Mucosa of rectum (tissue), 2 donors: Measurements from ENCODE around the gene CHST12.
A peak's percentile ranks its signal among the peaks of the same experiment; 100 is the strongest.

ENCODE experiments used
- H3K27ac ChIP-seq, 2 donors: one replicate each; pipeline ENCODE4 v1.7.0; 2013; ENCODE audit warnings: inconsistent platforms in 2 of 2, low read depth in 2 of 2, low read length in 2 of 2
- H3K27me3 ChIP-seq, 2 donors: one replicate each; pipeline ENCODE4 v1.7.0; 2013; ENCODE audit warnings: low read length in 2 of 2; ENCODE audit not compliant: control insufficient read depth in 2 of 2, insufficient read depth in 2 of 2
- H3K36me3 ChIP-seq, 2 donors: one replicate each; pipeline ENCODE4 v1.7.0; 2013; ENCODE audit warnings: low read length in 2 of 2; ENCODE audit not compliant: control insufficient read depth in 2 of 2, insufficient read depth in 2 of 2
- H3K4me1 ChIP-seq, 2 donors: one replicate each; pipeline ENCODE4 v1.7.0; 2013; ENCODE audit warnings: low read length in 2 of 2, mild to moderate bottlenecking in 1 of 2; ENCODE audit not compliant: control insufficient read depth in 2 of 2, insufficient read depth in 2 of 2
- H3K4me3 ChIP-seq, 2 donors: one replicate each; pipeline ENCODE4 v1.7.0; 2013; ENCODE audit warnings: low read length in 2 of 2
- H3K9ac ChIP-seq, 2 donors: one replicate each; pipeline ENCODE4 v1.7.0; 2013; ENCODE audit warnings: low read length in 2 of 2, low read depth in 1 of 2, mild to moderate bottlenecking in 1 of 2
- H3K9me3 ChIP-seq, 2 donors: one replicate each; pipeline ENCODE4 v1.7.0; 2013; ENCODE audit warnings: low read length in 2 of 2; ENCODE audit not compliant: control insufficient read depth in 2 of 2
- donor health status: healthy.
- donor health status: Normal muscosa, but diverticular disease.

The CHST12 gene

DNA sequence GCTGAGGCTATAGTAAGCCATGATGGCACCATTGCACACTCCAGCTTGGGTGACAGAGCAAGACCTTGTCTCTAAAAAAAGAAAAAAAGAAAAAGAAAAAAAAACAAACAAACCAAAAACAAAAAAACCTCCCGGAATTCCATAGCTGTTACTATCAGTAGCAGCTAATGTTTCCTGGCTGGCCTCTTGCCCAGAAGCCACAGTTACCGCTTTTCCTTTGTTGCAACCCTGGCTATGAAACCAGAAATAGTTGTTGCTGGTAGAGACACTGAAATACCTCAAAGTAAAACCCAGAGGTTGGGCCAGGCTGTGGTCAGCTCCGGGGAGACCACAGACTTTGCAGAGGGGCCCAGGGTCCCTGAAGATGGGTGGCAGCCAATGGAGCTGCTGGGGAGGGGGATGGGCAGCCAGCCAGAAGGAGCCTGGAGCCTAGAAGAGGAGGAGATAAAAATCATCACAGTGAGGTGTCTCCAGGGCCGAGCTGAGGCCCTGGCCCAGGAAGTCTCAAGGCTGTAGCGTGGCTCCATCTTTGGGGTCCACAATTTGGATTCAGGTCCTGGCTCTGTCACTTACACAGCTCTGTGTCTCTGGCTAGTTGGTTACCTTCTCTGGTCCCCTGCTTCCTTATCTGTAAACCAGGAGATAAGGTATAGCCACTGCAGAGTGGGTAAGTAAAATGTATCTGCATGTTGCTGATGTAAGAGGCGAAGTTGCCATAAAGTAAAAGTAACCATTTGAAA is 3.4 kb upstream of the CHST12 start:
- H3K27me3 ChIP-seq = no peaks in the 10 kb centered on the region
- H3K9ac ChIP-seq = no peak overlapping the region
- no peaks in the 10 kb centered on the region for H3K36me3 ChIP-seq
- no peak overlapping the region for H3K4me3 ChIP-seq
- H3K9me3 ChIP-seq = no peaks in the 10 kb centered on the region
- H3K27ac ChIP-seq = peak overlapping the region in 1 of 2 donors; percentile 40
- peaks cover 15 to 19% of the 10 kb centered on the region in 2 donors for H3K4me1 ChIP-seq

- Histone ChIP-seq H3K9me3 (no peaks in the 10 kb centered on the region), H3K4me3 (peak overlapping the region; percentile 79 to 86), H3K27me3 (no peaks in the 10 kb centered on the region), H3K4me1 (peaks cover 15 to 23% of the 10 kb centered on the region in 2 donors), H3K9ac (peak overlapping the region; percentile 57 to 64), H3K27ac (no peak overlapping the region), H3K36me3 (no peaks in the 10 kb centered on the region)
Measured at GRCh38 chr7:2402687-2403013, 761 bp upstream of the CHST12 start.

DNA sequence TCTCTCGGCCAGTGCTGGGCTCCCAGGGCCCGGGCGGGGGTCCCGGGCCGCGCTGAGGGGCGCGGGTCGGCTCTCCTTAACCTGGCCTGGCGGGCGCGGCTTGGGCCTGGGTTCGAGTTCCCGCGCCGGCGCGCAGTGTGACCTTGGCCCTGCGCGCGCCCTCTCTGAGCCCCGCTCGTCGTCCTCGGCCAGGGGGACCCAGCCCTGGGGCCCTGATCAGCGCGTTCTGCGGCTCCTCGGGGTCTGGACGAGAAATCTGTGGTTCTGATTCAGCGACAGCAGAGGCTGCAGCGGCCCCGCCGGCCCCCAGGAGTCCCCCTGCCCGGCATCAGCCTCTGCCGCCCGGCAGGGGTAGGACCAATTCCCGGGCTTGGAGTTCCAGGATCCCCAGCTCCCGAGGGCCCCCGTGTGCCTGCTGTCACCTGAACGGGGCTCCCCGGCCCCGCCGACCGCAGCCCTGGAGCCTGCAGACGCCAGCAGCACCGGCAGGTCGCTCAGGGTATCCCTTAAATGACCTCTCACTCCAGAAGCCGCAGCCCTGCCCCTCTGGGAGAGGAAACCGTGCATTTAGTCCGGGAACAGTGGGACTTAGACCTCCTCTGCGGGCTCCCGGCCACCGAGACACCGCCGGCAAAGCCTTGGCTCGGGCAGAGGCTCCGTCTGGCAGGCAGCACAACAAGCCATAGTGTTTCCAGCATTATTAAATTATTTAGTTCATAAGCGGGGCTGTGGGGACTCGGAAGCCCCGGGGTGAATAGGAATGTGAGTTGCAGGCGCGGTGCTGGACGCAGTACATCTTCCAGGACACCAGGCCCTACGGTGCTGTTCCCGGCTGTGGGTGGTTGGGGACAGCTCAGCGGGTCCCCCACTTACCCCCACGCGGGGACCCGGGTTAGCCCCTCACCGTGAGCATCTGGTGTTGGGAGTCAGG is 572 bp downstream of the CHST12 start:
- Histone ChIP-seq H3K9me3 (no peaks in the 10 kb centered on the region), H3K9ac (peak overlapping the region; percentile 57 to 65), H3K4me3 (peak overlapping the region; percentile 74 to 77), H3K27ac (peak overlapping the region; percentile 29 to 63), H3K36me3 (no peaks in the 10 kb centered on the region), H3K27me3 (no peaks in the 10 kb centered on the region), H3K4me1 (peaks cover 15 to 26% of the 10 kb centered on the region in 2 donors)

- Histone ChIP-seq H3K4me3 (peak overlapping the region; percentile 74 to 77), H3K9ac (peak overlapping the region in 1 of 2 donors; percentile 65), H3K36me3 (no peaks in the 10 kb centered on the region), H3K27ac (no peak overlapping the region), H3K27me3 (no peaks in the 10 kb centered on the region), H3K9me3 (no peaks in the 10 kb centered on the region), H3K4me1 (peaks cover 15 to 24% of the 10 kb centered on the region in 2 donors)
Measured at GRCh38 chr7:2404714-2405119, 1.3 kb downstream of the CHST12 start.

DNA sequence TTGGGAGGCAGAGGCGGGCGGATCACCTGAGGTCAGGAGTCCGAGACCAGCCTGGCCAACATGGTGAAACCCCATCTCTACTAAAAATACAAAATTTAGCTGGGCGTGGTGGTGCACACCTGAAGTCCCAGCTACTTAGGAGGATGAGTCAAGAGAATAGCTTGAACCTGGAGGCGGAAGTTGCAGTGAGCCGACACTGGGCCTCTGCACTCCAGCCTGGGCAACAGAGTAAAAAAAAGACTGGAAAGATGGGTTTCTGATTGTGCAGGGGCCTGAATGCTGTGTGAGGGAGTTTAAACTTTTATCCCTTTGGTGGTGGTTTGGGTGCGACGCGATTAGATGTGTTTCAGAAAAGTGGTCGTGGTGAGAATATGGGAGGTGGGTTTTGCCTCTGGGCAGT is 1.8 kb downstream of the CHST12 start:
- H3K27ac ChIP-seq = peak overlapping the region; percentile 13 to 78
- H3K36me3 ChIP-seq = no peaks in the 10 kb centered on the region
- H3K4me1 ChIP-seq = peaks cover 11 to 21% of the 10 kb centered on the region in 2 donors
- peak overlapping the region; percentile 11 to 57 for H3K4me3 ChIP-seq
- H3K27me3 ChIP-seq = no peaks in the 10 kb centered on the region
- H3K9me3 ChIP-seq = no peaks in the 10 kb centered on the region
- no peak overlapping the region for H3K9ac ChIP-seq

DNA sequence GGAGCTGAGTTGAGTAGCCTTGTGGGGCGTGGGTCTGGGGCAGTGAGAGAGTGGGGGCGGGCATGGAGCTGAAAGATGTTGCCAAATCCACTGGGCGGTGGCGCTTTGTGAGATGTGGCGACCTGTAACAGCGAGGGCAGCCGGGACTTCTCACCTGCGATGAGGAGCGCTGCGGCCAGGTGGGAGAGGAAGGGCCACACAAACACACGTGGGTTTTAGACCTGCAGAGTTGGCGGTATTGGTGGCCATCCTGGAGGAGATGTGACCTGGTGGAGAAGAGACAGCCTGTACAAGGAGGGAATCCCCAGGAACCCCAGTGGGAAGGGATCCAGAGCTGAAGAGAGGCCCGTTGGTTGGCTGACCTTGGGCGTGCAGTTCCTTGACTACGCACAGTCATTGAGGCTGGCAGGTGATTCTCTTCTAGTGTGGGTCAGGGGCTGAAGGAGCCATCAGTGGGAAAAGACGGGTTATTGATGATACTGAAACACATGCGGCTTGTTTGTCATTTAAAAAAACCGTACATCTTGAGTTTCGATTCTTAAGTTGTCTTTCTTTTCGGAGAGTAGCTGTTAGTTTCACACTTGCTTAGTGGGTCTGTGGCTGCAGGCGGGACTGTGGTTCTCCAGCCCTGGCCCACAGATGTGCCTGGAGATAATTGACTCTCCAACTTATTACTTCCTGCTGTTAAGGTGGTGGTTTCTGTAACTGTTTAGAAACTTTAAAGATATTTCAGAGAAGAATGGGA is 2.4 kb downstream of the CHST12 start:
- peak overlapping the region in 1 of 2 donors; percentile 68 for H3K9ac ChIP-seq
- H3K4me3 ChIP-seq = peak overlapping the region; percentile 11 to 57
- no peaks in the 10 kb centered on the region for H3K27me3 ChIP-seq
- no peaks in the 10 kb centered on the region for H3K9me3 ChIP-seq
- H3K4me1 ChIP-seq = peaks cover 13 to 20% of the 10 kb centered on the region in 2 donors
- H3K36me3 ChIP-seq = no peaks in the 10 kb centered on the region
- peak overlapping the region; percentile 22 to 78 for H3K27ac ChIP-seq

GRCh38 chr7:2409745-2410414 is 6.5 kb downstream of the CHST12 start:
- H3K9me3 ChIP-seq = no peaks in the 10 kb centered on the region
- peaks cover 10 to 14% of the 10 kb centered on the region in 2 donors for H3K4me1 ChIP-seq
- H3K27ac ChIP-seq = peak overlapping the region in 1 of 2 donors; percentile 1
- H3K27me3 ChIP-seq = no peaks in the 10 kb centered on the region
- H3K9ac ChIP-seq = no peak overlapping the region
- no peaks in the 10 kb centered on the region for H3K36me3 ChIP-seq
- H3K4me3 ChIP-seq = no peak overlapping the region

DNA sequence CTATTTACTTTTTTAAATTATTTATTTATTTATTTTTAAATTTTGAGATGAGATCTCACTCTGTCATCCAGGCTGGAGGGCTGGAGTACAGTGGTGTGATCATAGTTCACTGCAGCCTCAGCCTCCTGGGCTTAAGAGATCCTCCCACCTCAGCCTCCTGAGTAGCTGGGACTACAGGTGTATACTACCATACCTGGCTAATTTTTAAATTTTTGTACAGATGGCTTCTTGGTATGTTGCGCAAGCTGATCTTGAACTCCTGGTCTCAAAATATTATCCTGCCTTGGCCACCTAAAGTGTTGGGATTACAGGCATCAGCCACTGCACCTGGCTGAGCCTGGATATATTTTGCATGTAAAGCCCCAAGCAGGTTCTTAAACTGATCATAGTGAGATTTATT is 7.6 kb downstream of the CHST12 start:
- H3K27me3 ChIP-seq = no peaks in the 10 kb centered on the region
- no peaks in the 10 kb centered on the region for H3K9me3 ChIP-seq
- no peak overlapping the region for H3K9ac ChIP-seq
- no peak overlapping the region for H3K4me3 ChIP-seq
- H3K36me3 ChIP-seq = no peaks in the 10 kb centered on the region
- H3K4me1 ChIP-seq = peaks cover 8 to 9% of the 10 kb centered on the region in 2 donors
- H3K27ac ChIP-seq = no peak overlapping the region

- no peaks in the 10 kb centered on the region for H3K27me3 ChIP-seq
- peak overlapping the region in 1 of 2 donors; percentile 35 for H3K27ac ChIP-seq
- H3K9ac ChIP-seq = no peak overlapping the region
- H3K9me3 ChIP-seq = no peaks in the 10 kb centered on the region
- no peak overlapping the region for H3K4me3 ChIP-seq
- no peaks in the 10 kb centered on the region for H3K36me3 ChIP-seq
- peaks cover 8 to 9% of the 10 kb centered on the region in 2 donors for H3K4me1 ChIP-seq
Measured at GRCh38 chr7:2411815-2412586, 8.6 kb downstream of the CHST12 start.
